Osteoblast (primary cell): ENCODE data around the gene UBE2E2. TPM values are rescaled to one million over a fixed set of nuclear protein-coding genes. Genes with fewer than 3 reads are reported as not detected.

Source experiments
- DNase-seq: peaks from one replicate; pipeline ENCODE4 v3.0.0; 2011; ENCODE audit warnings: low spot score, mixed read lengths; ENCODE audit not compliant: insufficient read length; ENCODE audit errors: missing footprints
- H2AFZ ChIP-seq: 2 replicates; pipeline ENCODE4 v1.6.0; 2011; ENCODE audit warnings: mild to moderate bottlenecking, low read length
- H3K27ac ChIP-seq: 2 replicates; pipeline ENCODE4 v1.5.1; 2011; ENCODE audit warnings: mild to moderate bottlenecking, low read depth, low read length, moderate library complexity
- H3K27me3 ChIP-seq: 2 replicates; pipeline ENCODE4 v1.6.0; 2012; ENCODE audit warnings: mild to moderate bottlenecking, control low read depth, inconsistent platforms, low read length, moderate library complexity; ENCODE audit not compliant: insufficient read depth
- H3K36me3 ChIP-seq: 2 replicates; pipeline ENCODE4 v1.5.1; 2011; ENCODE audit warnings: mild to moderate bottlenecking, low read length, control low read depth, moderate library complexity; ENCODE audit not compliant: insufficient read depth
- H3K4me1 ChIP-seq: 2 replicates; pipeline ENCODE4 v1.5.1; 2011; ENCODE audit warnings: mild to moderate bottlenecking, low read length, control low read depth, moderate library complexity; ENCODE audit not compliant: insufficient read depth
- H3K4me2 ChIP-seq: 2 replicates; pipeline ENCODE4 v1.6.0; 2011; ENCODE audit warnings: mild to moderate bottlenecking, low read length; ENCODE audit not compliant: insufficient read depth
- H3K4me3 ChIP-seq: fragments of 200-600 bp; sonication (generic); 3 replicates; pipeline ENCODE4 v1.5.1; 2012; ENCODE audit warnings: mild to moderate bottlenecking, low read length, inconsistent platforms; ENCODE audit not compliant: insufficient read depth
- H3K79me2 ChIP-seq: 2 replicates; pipeline ENCODE4 v1.6.0; 2012; ENCODE audit warnings: mild to moderate bottlenecking, low read length, control low read depth, inconsistent platforms; ENCODE audit not compliant: insufficient read depth
- H3K9me3 ChIP-seq: 2 replicates; pipeline ENCODE4 v1.5.1; 2011; ENCODE audit warnings: low read depth, low read length, control low read depth
- H4K20me1 ChIP-seq: 2 replicates; pipeline ENCODE4 v1.6.0; 2012; ENCODE audit warnings: mild to moderate bottlenecking, low read length, control low read depth; ENCODE audit not compliant: insufficient read depth
- CTCF ChIP-seq: IDR thresholded peaks from 2 replicates; pipeline ENCODE4 v1.5.1; 2011; ENCODE audit warnings: mild to moderate bottlenecking, low read depth, low read length, moderate library complexity; ENCODE audit errors: extremely low read depth
- total RNA-seq: library from RNA; depleted of rRNA; stranded (reverse); fragments of >200 nt; gene quantifications from 2 replicates; pipeline ENCODE4 v1.2.3, GENCODE V29; 2012

UBE2E2 gene
- total RNA-seq, 1 donor = 49.6 TPM

- Histone ChIP-seq H3K27ac (no peak overlapping the region), H3K9me3 (no peaks in the 10 kb centered on the region), H3K4me1 (no peaks in the 10 kb centered on the region), H3K36me3 (no peaks in the 10 kb centered on the region), H4K20me1 (no peaks in the 10 kb centered on the region), H3K79me2 (no peaks in the 10 kb centered on the region), H3K4me3 (no peak overlapping the region), H3K4me2 (no peak overlapping the region), H2AFZ (no peak overlapping the region), H3K27me3 (no peaks in the 10 kb centered on the region)
- TF ChIP-seq CTCF = no peak
- DNase-seq = no peak
These were observed 385.4 kb downstream of the UBE2E2 start for GRCh38 chr3:23588547-23588946.

- Histone ChIP-seq H3K36me3 (no peaks in the 10 kb centered on the region), H4K20me1 (no peaks in the 10 kb centered on the region), H3K4me3 (no peak overlapping the region), H3K4me1 (no peaks in the 10 kb centered on the region), H3K27me3 (no peaks in the 10 kb centered on the region), H2AFZ (no peak overlapping the region), H3K4me2 (no peak overlapping the region), H3K9me3 (no peaks in the 10 kb centered on the region), H3K79me2 (no peaks in the 10 kb centered on the region), H3K27ac (no peak overlapping the region)
- DNase-seq = no peak
- no peak for TF ChIP-seq CTCF
These were observed 386.5 kb downstream of the UBE2E2 start for GRCh38 chr3:23589602-23590001.

GRCh38 chr3:23590424-23591273 lies 387.5 kb downstream of the UBE2E2 start:
- H3K4me2 ChIP-seq = no peak overlapping the region
- H3K36me3 ChIP-seq = no peaks in the 10 kb centered on the region
- H2AFZ ChIP-seq = no peak overlapping the region
- no peak overlapping the region for H3K27ac ChIP-seq
- DNase-seq = no peak
- no peak for TF ChIP-seq CTCF
- no peaks in the 10 kb centered on the region for H3K9me3 ChIP-seq
- H4K20me1 ChIP-seq = no peaks in the 10 kb centered on the region
- no peaks in the 10 kb centered on the region for H3K4me1 ChIP-seq
- H3K27me3 ChIP-seq = no peaks in the 10 kb centered on the region
- H3K79me2 ChIP-seq = no peaks in the 10 kb centered on the region
- H3K4me3 ChIP-seq = no peak overlapping the region

- no peaks in the 10 kb centered on the region for H3K27me3 ChIP-seq
These were observed 388.2 kb downstream of the UBE2E2 start for GRCh38 chr3:23591374-23591773.

More at GRCh38 chr3:23591374-23591773, 388.2 kb downstream of the UBE2E2 start:
- H3K4me2 ChIP-seq = no peak overlapping the region
- H3K36me3 ChIP-seq = no peaks in the 10 kb centered on the region
- no peak overlapping the region for H2AFZ ChIP-seq
- TF ChIP-seq CTCF = no peak
- no peaks in the 10 kb centered on the region for H3K4me1 ChIP-seq
- no peak overlapping the region for H3K4me3 ChIP-seq
- H4K20me1 ChIP-seq = no peaks in the 10 kb centered on the region
- no peaks in the 10 kb centered on the region for H3K79me2 ChIP-seq
- DNase-seq = no peak
- no peaks in the 10 kb centered on the region for H3K9me3 ChIP-seq
- H3K27ac ChIP-seq = no peak overlapping the region
